GM23248 (cell line): Measurements from ENCODE around the gene LRSAM1.

ENCODE experiments used
- EZH2 ChIP-seq: fragments of 200-600 bp; sonication (generic); IDR thresholded peaks from 2 replicates; pipeline ENCODE4 v1.6.1; 2018; ENCODE audit warnings: antibody characterized with exemption, mild to moderate bottlenecking; ENCODE audit not compliant: insufficient read depth, poor library complexity, severe bottlenecking
- EZH2phosphoT487 ChIP-seq: fragments of 200-600 bp; sonication (generic); IDR thresholded peaks from 2 replicates; pipeline ENCODE4 v1.6.1; 2018; ENCODE audit warnings: antibody characterized with exemption, moderate library complexity, mild to moderate bottlenecking, low read depth; ENCODE audit not compliant: insufficient read depth

- TF ChIP-seq EZH2, result no peak
- no peak for TF ChIP-seq EZH2phosphoT487
Observed at GRCh38 chr9:127457191-127457878, 6.0 kb downstream of the LRSAM1 start.
